ENCODE results near the gene TFF1. TPM values are rescaled to one million over a fixed set of nuclear protein-coding genes. Genes with fewer than 3 reads are reported as not detected.

The TFF1 gene
- total and polyA plus RNA-seq, 2 of the 4 experiments (the other 2 are of a cell fraction) = not detected

GRCh38 chr21:42387164-42387563, 20.8 kb upstream of the TFF1 start:
- Histone ChIP-seq H3K18ac (ENCODE audit: low read depth, low read length) (no peak overlapping the region), H3K36me3 (ENCODE audit: control insufficient read depth, insufficient read depth, low read length) (no peaks in the 10 kb centered on the region), H2AK9ac (replicated peaks; ENCODE audit: low read depth, low read length, poor library complexity) (no peak overlapping the region), H4K8ac (ENCODE audit: low read depth in 2 of 2, low read length in 2 of 2) (no peak overlapping the region), H3K4me3 (ENCODE audit: insufficient read depth, low read depth, low read length) (no peak overlapping the region), H3K9ac (ENCODE audit: low read depth, low read length) (no peak overlapping the region), H3K27ac (ENCODE audit: insufficient read depth, low read length) (no peak overlapping the region), H3K23ac (ENCODE audit: low read depth, low read length) (no peak overlapping the region), H3K9me1 (ENCODE audit: insufficient read depth, low read length) (no peaks in the 10 kb centered on the region), H3K4me1 (ENCODE audit: control insufficient read depth, insufficient read depth, low read length) (no peaks in the 10 kb centered on the region), H4K20me1 (ENCODE audit: insufficient read depth, low read length) (no peaks in the 10 kb centered on the region), H3K79me1 (ENCODE audit: low read depth in 1 of 2, low read length in 2 of 2) (no peaks in the 10 kb centered on the region), H3K27me3 (ENCODE audit: control insufficient read depth, insufficient read depth, low read length) (peaks cover 32% of the 10 kb centered on the region), H3K14ac (replicated peaks; ENCODE audit: low read depth, low read length) (no peak overlapping the region), H3K9me3 (ENCODE audit: control insufficient read depth, insufficient read depth, low read length) (no peaks in the 10 kb centered on the region; the same call in 1 of the 2 replicates), H3K56ac (ENCODE audit: extremely low read depth, insufficient read depth, low read length) (no peak overlapping the region), H2AFZ (replicated peaks; ENCODE audit: low read length, poor library complexity) (no peak overlapping the region), H3K4ac (ENCODE audit: low read depth, low read length) (no peak overlapping the region), H2BK20ac (ENCODE audit: low read depth, low read length) (no peak overlapping the region), H2BK120ac (ENCODE audit: low read depth, low read length) (no peak overlapping the region), H4K91ac (ENCODE audit: insufficient read depth, low read depth, low read length) (no peak overlapping the region), H4K5ac (ENCODE audit: low read depth, low read length) (no peak overlapping the region), H2BK15ac (ENCODE audit: low read depth, low read length) (no peak overlapping the region), H2AK5ac (ENCODE audit: low read depth, low read length) (no peak overlapping the region), H2BK5ac (ENCODE audit: low read depth, low read length, poor library complexity, severe bottlenecking) (no peak overlapping the region), H3K4me2 (ENCODE audit: low read depth, low read length) (no peak overlapping the region)
- CTCF ChIA-PET = no interaction called here
- no CpG with 5 or more reads among the region's 3 CpGs for WGBS, 2 experiments (ENCODE audit: extremely low coverage in 2 of 2, insufficient read length in 1 of 2)
- DNase-seq (no peak), ATAC-seq (ENCODE audit: low read depth) (no peak)
- TF ChIP-seq CEBPB (IDR thresholded peaks at IDR 0.05; ENCODE audit: low read depth, low read length) = no peak
- TF ChIP-seq RFX5 (IDR thresholded peaks at IDR 0.05; ENCODE audit: low read depth, low read length) = no peak
- TF ChIP-seq MAZ (IDR thresholded peaks at IDR 0.05; ENCODE audit: borderline replicate concordance, low read depth, low read length) = no peak
- intact Hi-C loops (cut with micrococcal nuclease) = no loop called here
- POLR2A ChIA-PET (ENCODE audit: unreplicated experiment) = no interaction called here
- dilution Hi-C loops (cut with HindIII; ENCODE audit: low sequenced_read_pairs, unreplicated experiment) = no loop called here
- no TSS peak for BruUV-seq (replicated peaks)
- in situ Hi-C loops (cut with MboI; ENCODE audit: low sequenced_read_pairs) = no loop called here
